Astrocyte of the spinal cord (primary cell): Measurements from ENCODE around the gene TRIM8.

Source experiments
- DNase-seq: peaks from one replicate; pipeline ENCODE4 v3.0.0; 2011; ENCODE audit warnings: low read depth, low spot score
- H3K4me3 ChIP-seq: 2 replicates; pipeline ENCODE4 v1.5.1; 2011; ENCODE audit warnings: low read depth, mild to moderate bottlenecking, low read length, moderate library complexity
- CTCF ChIP-seq: IDR thresholded peaks from 2 replicates; pipeline ENCODE4 v1.5.1; 2012; ENCODE audit warnings: low read depth, mild to moderate bottlenecking, low read length, inconsistent platforms
- in situ Hi-C: cut with HindIII; loops from 2 replicates; pipeline ENCODE4 v1.10.0; 2017; ENCODE audit warnings: low sequenced_read_pairs

The TRIM8 gene

DNA sequence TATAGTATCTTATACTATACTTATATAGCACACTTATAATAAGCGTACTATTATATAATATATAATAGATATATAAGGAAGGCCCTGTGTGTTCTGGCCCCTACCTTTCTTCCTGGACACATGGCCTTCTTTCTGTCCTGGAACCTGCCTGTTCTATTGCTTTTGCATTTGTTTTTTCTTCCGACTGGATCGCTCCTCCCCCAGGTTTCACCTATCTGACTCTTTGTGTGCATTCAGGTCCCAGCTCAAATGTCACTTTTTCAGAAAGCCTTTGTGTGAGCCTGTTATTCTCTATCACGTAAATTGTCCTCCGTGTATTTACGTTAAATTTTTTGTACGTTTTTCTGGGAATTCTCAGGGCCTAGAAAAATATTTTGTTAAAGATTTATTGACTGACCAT, 2.9 kb upstream of the TRIM8 start:
- no peak for TF ChIP-seq CTCF
- in situ Hi-C loops = no loop called here
- no peak overlapping the region for H3K4me3 ChIP-seq
- no peak for DNase-seq

GRCh38 chr10:102641880-102642735, 2.2 kb upstream of the TRIM8 start:
- in situ Hi-C loops = no loop called here
- no peak for TF ChIP-seq CTCF
- DNase-seq = peak; percentile 98

DNA sequence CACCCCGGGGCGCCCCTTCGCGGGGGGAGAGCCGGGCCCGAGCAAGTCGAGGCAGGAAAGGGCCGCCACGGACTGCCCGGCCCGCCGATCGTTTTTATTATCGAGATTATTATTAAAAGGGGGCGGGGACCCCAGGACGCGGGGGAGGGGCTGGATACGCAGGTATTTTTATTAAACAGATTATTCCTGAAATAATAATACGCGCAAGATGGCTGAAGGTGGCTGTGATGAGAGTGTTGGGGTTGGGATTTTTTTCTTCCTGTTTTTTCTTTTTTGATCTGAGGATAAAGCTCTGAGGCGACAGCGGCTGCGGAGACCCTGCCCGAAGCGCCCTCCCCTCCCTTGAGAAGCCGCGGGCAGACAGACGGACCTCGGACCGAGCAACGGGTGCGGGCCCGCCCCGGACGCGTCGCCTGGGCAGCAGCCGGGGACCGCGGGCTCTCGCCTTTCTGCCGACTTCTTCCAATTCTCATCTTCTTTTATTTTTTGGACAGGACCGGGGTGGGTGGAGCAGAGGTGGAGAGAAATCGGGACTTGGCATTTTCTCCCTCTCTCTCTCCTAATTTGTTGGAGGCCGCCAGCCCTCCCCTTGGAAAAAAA, 1.4 kb upstream of the TRIM8 start:
- peak; percentile 60 for DNase-seq
- in situ Hi-C loops = no loop called here
- H3K4me3 ChIP-seq = peak overlapping the region; percentile 85
- TF ChIP-seq CTCF = no peak

More at GRCh38 chr10:102641880-102642735, 2.2 kb upstream of the TRIM8 start:
- H3K4me3 ChIP-seq = peak overlapping the region; percentile 85

DNA sequence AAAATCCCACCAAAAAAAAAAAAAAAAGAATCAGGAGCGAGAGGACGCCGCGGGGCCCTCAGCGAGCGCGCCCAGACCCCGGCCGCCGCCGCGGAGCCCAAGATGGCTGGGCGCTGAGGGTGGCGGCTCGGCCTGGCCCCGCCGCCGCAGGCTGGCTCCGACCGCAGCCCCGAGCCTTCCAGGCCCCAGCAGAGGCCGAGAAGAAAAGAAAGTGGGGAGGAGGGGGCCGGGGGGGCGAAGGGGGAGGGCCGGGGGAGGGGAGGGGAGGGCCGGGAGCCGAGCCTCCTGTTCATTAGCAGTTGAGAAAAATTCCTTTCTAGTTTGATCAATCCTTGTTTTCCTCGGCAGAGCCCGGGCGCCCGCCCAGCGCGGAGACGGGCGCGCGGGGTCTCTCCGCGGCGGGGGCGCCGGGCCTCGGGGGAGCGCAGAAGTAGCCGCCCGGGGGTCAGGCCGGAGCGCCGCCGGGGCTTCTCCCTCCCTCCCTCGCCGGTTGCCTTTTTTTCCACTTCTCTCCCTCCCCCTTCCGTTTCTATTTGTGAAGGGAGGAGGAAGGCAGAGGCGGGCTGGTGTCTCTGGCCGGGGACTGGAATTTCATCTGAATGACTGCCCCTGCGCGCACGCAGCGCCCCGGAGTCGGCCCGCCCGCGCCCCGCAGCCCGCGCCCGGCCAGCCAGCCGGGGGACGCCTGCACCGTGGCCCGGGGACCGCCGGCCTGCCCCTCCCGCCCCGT, 778 bp upstream of the TRIM8 start:
- H3K4me3 ChIP-seq = peak overlapping the region; percentile 85
- no peak for TF ChIP-seq CTCF
- peak; percentile 75 for DNase-seq
- in situ Hi-C loops = no loop called here

GRCh38 chr10:102644646-102645387, 538 bp downstream of the TRIM8 start:
- in situ Hi-C loops = no loop called here
- TF ChIP-seq CTCF = peak; percentile 60
- H3K4me3 ChIP-seq = peak overlapping the region; percentile 85
- DNase-seq = peak; percentile 74

DNA sequence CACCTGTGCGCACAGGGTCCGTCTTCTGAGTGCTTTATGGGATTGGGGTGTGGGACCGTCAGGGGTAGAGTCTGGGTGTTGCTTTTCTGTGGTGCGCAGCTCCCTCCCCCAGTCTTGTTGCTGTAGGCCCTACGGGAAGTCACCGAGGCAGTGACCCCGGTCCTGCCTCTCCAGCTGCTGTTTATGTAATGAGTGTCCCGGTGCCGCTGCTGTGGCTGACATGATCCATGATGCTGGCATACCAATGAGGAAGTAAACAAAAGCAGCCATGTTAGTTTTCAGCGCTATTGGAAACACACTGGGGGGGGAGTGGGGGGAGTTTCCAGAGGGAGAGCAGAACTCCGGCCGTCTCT, 1.1 kb downstream of the TRIM8 start:
- in situ Hi-C loops = no loop called here
- no peak for DNase-seq
- no peak for TF ChIP-seq CTCF
- peak overlapping the region; percentile 85 for H3K4me3 ChIP-seq
